Ectodermal cell (in vitro differentiated cells): Measurements from ENCODE around the gene OR10H3.
"Not testable (repeated sequence)": the region's sequence is repeated elsewhere in the genome, so short reads cannot be mapped to it uniquely, and the experiment has no call there.

Experiments used
- H3K27ac ChIP-seq: 2 replicates; pipeline ENCODE4 v1.7.0; 2013; ENCODE audit warnings: mild to moderate bottlenecking, low read depth, low read length; ENCODE audit not compliant: insufficient read depth, poor library complexity, severe bottlenecking
- H3K27me3 ChIP-seq: 2 replicates; pipeline ENCODE4 v1.7.0; 2013; ENCODE audit warnings: mild to moderate bottlenecking, low read length; ENCODE audit not compliant: insufficient read depth, control insufficient read depth, poor library complexity, severe bottlenecking
- H3K36me3 ChIP-seq: one replicate; pipeline ENCODE4 v1.7.0; 2013; ENCODE audit warnings: low read length; ENCODE audit not compliant: control insufficient read depth, insufficient read depth
- H3K4me1 ChIP-seq: one replicate; pipeline ENCODE4 v1.7.0; 2013; ENCODE audit warnings: low read length; ENCODE audit not compliant: control insufficient read depth, insufficient read depth
- H3K4me3 ChIP-seq: 2 replicates; pipeline ENCODE4 v1.7.0; 2013; ENCODE audit warnings: low read depth, low read length, control low read depth; ENCODE audit not compliant: insufficient read depth
- H3K9me3 ChIP-seq: 2 replicates; pipeline ENCODE4 v1.7.0; 2013; ENCODE audit warnings: mild to moderate bottlenecking, low read length, moderate library complexity; ENCODE audit not compliant: control insufficient read depth
- WGBS, 2 experiments: methylation state at CpG; one replicate each; pipeline ENCODE4 v1.1.7; 2013; ENCODE audit warnings: missing lambda C conversion rate in 2 of 2; 5-methylcytosine and 5-hydroxymethylcytosine counted together

The OR10H3 gene

DNA sequence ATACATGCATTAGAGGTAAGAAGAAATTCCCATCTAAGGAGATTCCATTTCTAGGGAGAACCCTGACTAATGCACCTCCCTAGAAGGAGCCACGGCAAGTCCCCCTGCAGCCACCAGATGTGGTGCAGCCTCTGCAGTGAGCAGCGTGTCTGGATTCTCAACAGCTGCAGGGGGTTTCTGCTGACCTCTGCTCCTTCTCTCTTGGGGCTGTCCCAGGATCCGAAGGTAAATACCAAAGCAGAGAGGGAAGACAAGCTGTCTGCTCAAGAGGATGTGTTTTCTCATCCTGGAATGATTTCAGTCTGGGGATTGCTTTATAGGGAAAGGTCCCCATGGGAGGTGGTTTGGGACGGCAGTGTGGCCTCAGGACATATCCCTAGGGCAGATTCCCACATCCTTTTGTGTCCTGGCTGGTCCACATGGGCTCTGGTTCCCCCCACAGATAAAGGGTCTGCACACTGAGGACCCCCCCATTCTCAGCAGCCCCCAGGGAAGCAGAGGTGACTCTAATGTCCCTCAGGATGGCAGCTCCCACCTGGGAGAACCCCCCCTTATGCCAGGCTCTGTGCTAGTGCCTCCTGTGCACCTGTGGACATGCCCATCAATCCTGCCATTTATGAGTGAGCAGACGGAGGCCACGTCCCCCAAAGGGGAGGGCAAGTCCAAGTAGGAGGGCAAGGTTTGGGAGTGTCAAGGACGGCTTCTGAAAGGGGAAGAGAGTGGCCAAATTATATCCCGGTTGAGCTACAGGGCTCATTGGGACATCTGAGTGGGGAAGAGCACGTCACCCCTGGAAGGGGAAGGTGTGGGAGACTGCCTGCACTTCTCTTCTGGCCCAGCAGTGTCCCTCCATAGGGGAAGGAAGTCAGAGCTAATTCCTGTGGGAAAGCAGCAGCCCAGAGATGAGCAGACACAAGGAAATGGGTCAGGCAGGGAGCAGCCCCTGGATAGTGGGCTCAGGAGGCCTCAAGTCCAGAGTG is 39.5 kb downstream of the OR10H3 start:
- H3K27ac ChIP-seq: no peak overlapping the region
- H3K9me3 ChIP-seq: peaks cover 7% of the 10 kb centered on the region
- WGBS, 2 experiments: 66% methylated on average over 9 of the region's 9 CpGs
- H3K4me3 ChIP-seq: no peak overlapping the region
- H3K4me1 ChIP-seq: no peaks in the 10 kb centered on the region
- H3K27me3 ChIP-seq: no peaks in the 10 kb centered on the region
- no peaks in the 10 kb centered on the region for H3K36me3 ChIP-seq

DNA sequence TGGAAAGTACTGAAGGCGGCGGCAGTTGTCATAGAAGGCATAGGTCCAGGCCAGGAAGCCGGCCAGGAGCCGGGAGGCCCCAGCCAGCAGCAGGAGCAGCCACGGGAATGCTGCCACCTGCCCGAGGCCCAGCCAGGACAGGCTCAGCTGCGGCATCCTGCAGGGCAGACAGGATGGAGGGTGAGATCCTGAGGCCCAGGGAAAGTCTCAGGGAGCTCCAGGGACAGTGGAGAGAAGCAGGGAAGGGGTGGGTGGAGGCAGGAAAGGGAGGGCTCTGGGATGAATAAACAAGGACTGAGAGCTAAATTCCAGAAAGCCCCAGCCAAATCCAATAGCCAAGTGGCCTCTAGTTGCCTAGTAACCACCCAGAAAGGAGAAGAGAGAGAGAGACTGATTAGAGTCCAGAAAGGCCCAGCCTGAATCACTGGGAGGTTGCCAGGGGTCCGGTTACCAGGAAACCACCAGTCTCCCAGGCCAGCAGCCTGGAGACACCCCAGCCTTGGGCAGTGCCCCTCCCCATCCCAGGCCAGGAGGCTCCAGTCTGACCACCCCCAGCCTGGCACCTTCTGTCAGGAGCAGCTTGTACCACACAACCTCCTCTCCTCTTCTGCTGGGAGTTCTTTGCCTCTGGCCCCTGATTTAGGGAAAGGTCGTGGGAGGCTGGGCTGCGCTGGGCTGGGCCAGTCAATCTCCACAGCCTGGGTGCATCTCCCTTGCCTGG is 42.1 kb downstream of the OR10H3 start:
- Histone ChIP-seq H3K4me3 (no peak overlapping the region), H3K36me3 (no peaks in the 10 kb centered on the region), H3K9me3 (peaks cover 7% of the 10 kb centered on the region), H3K27ac (no peak overlapping the region), H3K4me1 (no peaks in the 10 kb centered on the region), H3K27me3 (no peaks in the 10 kb centered on the region)
- WGBS, 2 experiments: 73 to 74% methylated on average over 10 of the region's 10 CpGs

DNA sequence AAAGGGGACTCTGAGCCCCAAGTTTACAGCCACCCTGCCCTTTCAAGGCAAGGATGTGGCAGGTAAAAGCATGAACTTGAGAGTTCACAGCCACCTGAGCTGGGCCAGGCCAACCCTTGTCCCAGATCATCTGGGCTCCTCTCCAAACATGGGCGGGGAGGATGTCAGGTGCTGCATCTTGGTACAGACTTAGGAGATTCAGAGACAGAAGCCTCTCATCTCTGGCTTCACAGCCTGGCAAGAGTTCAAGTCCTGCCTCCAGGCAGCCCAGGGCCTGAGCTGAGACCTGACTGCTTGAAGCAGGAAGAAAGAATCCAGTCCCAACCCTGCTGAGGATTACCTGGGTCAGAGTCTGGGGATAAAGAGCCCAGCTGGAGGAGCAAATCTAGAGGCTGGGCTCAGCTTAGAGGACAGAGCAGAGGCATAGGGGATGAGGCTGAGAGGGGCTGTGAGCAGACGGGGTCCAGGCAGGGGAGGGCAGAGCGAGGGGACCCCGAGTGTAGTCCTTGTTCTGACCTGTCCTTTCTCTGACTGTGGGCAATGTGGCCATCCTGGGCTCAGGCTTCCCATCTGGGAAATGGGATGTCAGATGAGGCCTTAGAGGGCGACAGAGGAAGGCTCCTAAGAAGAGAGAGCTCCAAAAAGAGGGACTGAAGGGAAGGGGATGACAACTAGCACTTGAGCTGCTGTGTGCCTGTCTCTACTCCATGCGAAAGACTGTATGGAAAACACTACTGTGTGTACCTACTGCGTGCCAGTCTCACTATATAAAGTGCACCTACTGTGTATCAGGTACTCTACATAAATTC is 43.0 kb downstream of the OR10H3 start:
- Histone ChIP-seq H3K4me1 (no peaks in the 10 kb centered on the region), H3K36me3 (no peaks in the 10 kb centered on the region), H3K4me3 (no peak overlapping the region), H3K27ac (no peak overlapping the region), H3K9me3 (peaks cover 5% of the 10 kb centered on the region), H3K27me3 (no peaks in the 10 kb centered on the region)
- WGBS, 2 experiments: 51 to 56% methylated on average over 7 of the region's 7 CpGs

DNA sequence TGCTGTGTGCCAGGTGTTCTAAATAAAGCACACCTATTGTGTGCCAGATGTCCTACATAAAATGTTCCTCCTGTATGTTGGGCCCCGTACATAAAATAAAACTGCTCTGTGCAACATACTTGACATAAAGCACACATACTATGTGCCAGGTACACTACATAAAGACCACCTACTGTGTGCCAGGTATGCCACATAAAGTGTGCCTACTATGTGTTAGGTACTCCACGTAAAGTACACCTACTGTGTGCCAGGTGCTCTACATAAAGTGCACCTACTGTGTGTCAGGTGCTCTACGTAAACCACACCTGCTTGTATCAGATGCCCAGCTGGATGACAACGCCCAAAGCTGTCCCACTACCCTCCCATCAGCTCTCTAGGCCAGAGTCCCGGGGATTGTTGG is 43.9 kb downstream of the OR10H3 start:
- H3K27me3 ChIP-seq: no peaks in the 10 kb centered on the region
- peaks cover 5% of the 10 kb centered on the region for H3K9me3 ChIP-seq
- H3K36me3 ChIP-seq: no peaks in the 10 kb centered on the region
- WGBS, 2 experiments: 72 to 76% methylated on average over 5 of the region's 5 CpGs
- H3K4me1 ChIP-seq: no peaks in the 10 kb centered on the region
- H3K27ac ChIP-seq: no peak overlapping the region
- H3K4me3 ChIP-seq: no peak overlapping the region

DNA sequence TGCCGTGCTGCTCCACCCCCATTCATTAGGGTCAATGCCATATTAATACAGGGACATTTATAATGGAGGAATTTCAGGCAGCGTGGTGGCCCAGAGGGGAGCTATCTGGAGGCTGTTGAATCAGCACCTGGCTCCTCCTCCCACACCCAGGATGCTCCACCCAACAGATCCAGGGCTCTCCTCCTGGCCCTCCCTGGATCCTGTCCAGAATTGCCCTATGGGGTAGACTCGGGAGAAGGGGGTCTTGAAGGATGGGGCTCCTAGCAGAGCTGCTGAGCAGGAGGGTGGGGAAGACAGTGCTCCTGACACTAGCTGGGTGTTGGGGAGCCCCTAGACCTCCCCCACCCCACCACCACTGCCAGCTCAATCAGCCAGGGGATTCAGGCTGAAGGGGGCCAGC is 44.4 kb downstream of the OR10H3 start:
- Histone ChIP-seq H3K4me3 (no peak overlapping the region), H3K9me3 (peaks cover 5% of the 10 kb centered on the region), H3K27ac (no peak overlapping the region), H3K4me1 (no peaks in the 10 kb centered on the region), H3K36me3 (no peaks in the 10 kb centered on the region), H3K27me3 (no peaks in the 10 kb centered on the region)
- 67 to 69% methylated on average over 2 to 3 of the region's 3 CpGs for WGBS, 2 experiments

DNA sequence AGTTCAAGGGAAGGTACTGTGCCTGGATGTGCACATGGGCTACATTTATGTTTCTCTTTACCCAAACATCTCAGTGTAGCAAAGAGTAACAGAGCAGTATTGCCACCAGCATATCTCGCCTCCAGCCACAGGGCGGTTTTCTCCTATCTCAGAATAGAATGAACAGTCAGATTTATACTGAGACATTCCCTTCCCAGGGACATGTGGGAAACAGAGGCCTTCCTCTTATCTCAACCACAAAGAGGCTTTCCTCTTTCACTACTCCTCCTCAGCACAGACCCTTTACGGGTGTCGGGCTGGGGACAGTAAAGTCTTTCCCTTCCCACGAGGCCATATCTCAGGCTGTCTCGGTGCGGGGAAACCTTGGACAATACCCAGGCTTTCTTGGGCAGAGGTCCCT is 45.1 kb downstream of the OR10H3 start:
- H3K27me3 ChIP-seq, H3K4me1 ChIP-seq, H3K4me3 ChIP-seq, H3K9me3 ChIP-seq, H3K27ac ChIP-seq, H3K36me3 ChIP-seq: not testable (repeated sequence)
- 82 to 85% methylated on average over 7 of the region's 7 CpGs for WGBS, 2 experiments

DNA sequence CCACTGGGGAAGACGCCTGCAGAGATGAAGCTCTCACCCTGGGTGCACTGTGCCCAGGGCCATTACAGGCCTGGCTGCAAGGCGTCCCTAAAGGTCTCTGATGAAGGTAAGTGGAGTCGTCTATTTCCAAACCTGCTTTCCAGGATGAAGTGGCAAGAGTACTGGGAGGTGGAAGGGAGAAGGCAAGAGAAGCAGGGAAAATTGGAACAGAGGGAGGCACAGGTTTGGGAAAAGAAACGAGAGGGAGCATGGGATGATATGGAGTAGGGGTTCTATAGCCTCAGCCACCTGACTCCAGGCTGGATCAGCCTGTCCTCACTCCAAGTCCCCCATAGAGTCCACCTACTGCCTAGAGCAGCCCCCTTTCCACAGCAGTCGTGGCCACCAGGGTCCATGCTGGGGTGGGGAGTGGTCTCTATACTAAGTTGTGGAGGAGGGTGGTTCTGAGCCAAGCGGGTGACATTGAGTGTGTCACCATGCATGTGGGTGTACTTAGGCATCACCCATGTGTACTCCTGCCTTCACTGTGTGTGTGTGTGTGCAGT is 49.9 kb downstream of the OR10H3 start, which contains the start of gene OR10H5:
TSS of gene OR10H5 (plus strand) at position 51 of the 545 bp plus-strand sequence. CDS start 6,388 bp downstream, outside the sequence.
- 60 to 63% methylated on average over 6 of the region's 6 CpGs for WGBS, 2 experiments
- H3K4me3 ChIP-seq: no peak within 1 kb of the TSS

DNA sequence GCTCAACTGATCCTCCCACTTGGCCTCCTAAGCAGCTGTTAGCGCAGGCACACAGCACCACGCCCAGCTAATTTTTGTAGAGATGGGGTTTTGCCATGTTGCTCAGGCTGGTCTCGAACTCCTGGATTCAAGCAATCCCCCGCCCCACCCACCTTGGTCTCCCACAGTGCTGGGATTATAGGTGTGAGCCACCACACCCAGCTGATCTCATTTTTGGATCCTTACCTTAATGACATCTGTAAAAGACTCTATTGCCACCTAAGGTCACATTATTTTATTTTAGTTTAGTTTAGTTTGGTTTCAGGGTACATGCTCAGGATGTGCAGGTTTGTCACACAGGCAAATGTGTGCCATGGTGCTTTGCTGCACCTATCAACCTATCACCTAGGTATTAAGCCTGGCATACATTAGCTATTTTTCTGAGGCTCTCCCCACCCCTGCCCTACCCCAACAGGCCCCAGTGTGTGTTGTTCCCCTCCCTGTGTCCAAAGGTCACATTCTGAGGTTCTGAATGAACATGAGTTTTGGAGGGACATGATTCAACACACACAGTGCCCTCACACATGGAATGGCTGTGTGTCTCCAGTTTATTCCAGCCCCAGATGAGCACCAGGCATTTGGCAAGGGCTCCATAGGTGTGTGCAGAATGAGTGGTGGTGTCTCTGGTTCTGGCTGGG is 50.9 kb downstream of the OR10H3 start:
- no peaks in the 10 kb centered on the region for H3K9me3 ChIP-seq
- H3K36me3 ChIP-seq: no peaks in the 10 kb centered on the region
- H3K4me1 ChIP-seq: no peaks in the 10 kb centered on the region
- 54 to 68% methylated on average over 4 of the region's 4 CpGs for WGBS, 2 experiments
- H3K27me3 ChIP-seq: no peaks in the 10 kb centered on the region
- H3K27ac ChIP-seq: no peak overlapping the region
- H3K4me3 ChIP-seq: no peak overlapping the region

More for the DNA sequence above, 49.9 kb downstream of the OR10H3 start, which contains the start of gene OR10H5:
- no peaks in the 10 kb centered on the region for H3K36me3 ChIP-seq
- H3K9me3 ChIP-seq: no peaks in the 10 kb centered on the region
- no peaks in the 10 kb centered on the region for H3K27me3 ChIP-seq
- H3K27ac ChIP-seq: no peak within 1 kb of the TSS
- no peaks in the 10 kb centered on the region for H3K4me1 ChIP-seq

DNA sequence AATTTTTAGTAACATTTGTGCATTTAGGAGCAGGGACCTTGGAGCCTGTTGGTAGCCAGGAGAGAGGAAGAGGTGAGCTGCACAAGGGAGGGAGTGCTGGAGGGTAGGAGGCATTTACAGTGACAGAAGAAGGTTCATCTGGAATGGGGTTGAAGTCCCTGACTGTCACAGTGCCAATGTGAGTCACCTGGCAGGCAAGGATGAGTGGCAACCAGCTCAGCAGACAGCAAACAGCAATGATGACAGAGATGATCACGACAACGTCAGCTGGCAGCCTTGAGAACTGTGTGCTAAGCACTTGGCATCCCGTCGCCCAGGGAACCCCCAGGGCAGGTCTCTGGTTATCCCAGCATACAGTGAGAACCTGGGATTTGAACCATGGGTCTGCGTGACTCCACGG is 52.3 kb downstream of the OR10H3 start:
- no peaks in the 10 kb centered on the region for H3K36me3 ChIP-seq
- no peaks in the 10 kb centered on the region for H3K9me3 ChIP-seq
- no peaks in the 10 kb centered on the region for H3K4me1 ChIP-seq
- no peak overlapping the region for H3K4me3 ChIP-seq
- 62 to 64% methylated on average over 6 of the region's 6 CpGs for WGBS, 2 experiments
- no peak overlapping the region for H3K27ac ChIP-seq
- H3K27me3 ChIP-seq: no peaks in the 10 kb centered on the region
